Tibial nerve (tissue), 4 donors: ENCODE data around the gene NDUFA11.

Experiments used
- CTCF ChIP-seq, 5 experiments: fragments of 200-600 bp in 3 of 5; fragments of 450-650 bp in 2 of 5; sonication (generic) in 3 of 5; IDR thresholded peaks; one replicate each; pipeline ENCODE4 v1.5.1; 2016 to 2019; ENCODE audit warnings: antibody characterized with exemption in 5 of 5, mild to moderate bottlenecking in 3 of 5, moderate library complexity in 2 of 5
- EP300 ChIP-seq, 2 donors: sonication (generic); formaldehyde crosslinking; IDR thresholded peaks; one replicate each; pipeline ENCODE4 v1.6.1; 2017; ENCODE audit warnings: antibody characterized with exemption in 2 of 2, mild to moderate bottlenecking in 1 of 2
- POLR2A ChIP-seq, 2 donors: fragments of 450-650 bp; IDR thresholded peaks; one replicate each; pipeline ENCODE4 v1.6.1; 2017; ENCODE audit warnings: antibody characterized with exemption in 2 of 2, mild to moderate bottlenecking in 2 of 2, moderate library complexity in 2 of 2

DNA sequence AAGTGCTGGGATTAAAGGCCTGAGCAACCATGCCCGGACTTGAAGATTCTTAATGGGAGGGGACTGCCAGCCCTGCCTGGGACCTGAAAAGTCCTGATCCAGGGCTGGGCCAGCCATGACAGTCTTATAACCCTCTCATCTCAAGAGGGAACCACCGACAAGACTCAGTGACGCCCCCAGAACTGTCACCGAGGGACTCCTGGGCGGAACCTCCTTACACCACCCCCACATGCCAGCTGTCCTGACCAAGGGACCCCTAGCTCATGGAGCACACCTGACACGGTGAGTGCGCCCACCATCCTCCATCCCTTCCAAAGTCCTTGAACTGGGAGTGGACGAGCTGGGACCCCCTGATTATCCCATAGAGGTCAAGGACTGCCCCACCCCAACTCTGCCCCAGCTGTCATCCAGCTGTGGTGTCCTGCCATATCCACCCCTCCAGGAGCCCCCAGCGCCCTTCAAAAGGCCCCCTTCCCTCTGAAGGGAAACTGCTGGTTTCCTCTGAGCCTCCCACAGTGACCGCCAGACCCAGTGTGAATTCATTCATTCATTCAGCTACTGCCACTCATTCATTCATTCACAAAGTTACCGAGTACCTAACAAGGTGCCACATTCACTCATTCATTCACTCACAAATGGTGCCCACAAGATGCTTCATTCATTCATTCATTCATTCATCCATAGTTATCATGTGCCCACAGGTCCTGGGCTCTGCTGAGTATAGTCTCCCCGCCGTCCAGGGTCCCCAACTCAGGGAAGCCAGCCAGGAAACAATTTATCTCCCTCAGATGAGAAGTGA is 3.7 kb downstream of the NDUFA11 start:
- TF ChIP-seq CTCF (IDR thresholded peaks at IDR 0.05) = no peak
- TF ChIP-seq POLR2A (IDR thresholded peaks at IDR 0.05) = no peak
- TF ChIP-seq EP300 (IDR thresholded peaks at IDR 0.05) = no peak
